Measurements from ENCODE around the gene PVALB. TPM values are rescaled to one million over a fixed set of nuclear protein-coding genes. Genes with fewer than 3 reads are reported as not detected.

Gene PVALB
- total and polyA plus RNA-seq, 3 donors from 2014 or later, result 2.3 to 3.0 TPM; not detected in 1

GRCh38 chr22:36781656-36782627 is 34.9 kb downstream of the PVALB start:
- Histone ChIP-seq H3K27me3 (no peaks in the 10 kb centered on the region), H3K4me1 (no peaks in the 10 kb centered on the region), H3K4me3 (no peak overlapping the region), H3K9me3 (no peaks in the 10 kb centered on the region), H3K27ac (no peak overlapping the region), H3K36me3 (ENCODE audit: low read depth, missing control alignments) (no peaks in the 10 kb centered on the region)
- TF ChIP-seq CTCF (IDR thresholded peaks at IDR 0.05), result peak; percentile 56 to 88 (median 84)
- TF ChIP-seq POLR2A (IDR thresholded peaks at IDR 0.05), result no peak
- peak; percentile 81 for DNase-seq
- intact Hi-C loops (cut with DNase I; ENCODE audit: low total_unique reads), result no loop called here
- WGBS, 2 donors, result 17 to 21% methylated on average over 25 to 33 of the region's 33 CpGs

- TF ChIP-seq POLR2A (IDR thresholded peaks at IDR 0.05) (no peak), CTCF (IDR thresholded peaks at IDR 0.05) (no peak)
- intact Hi-C loops (cut with DNase I; ENCODE audit: low total_unique reads), result no loop called here
- no peak for DNase-seq
- Histone ChIP-seq H3K9me3 (no peaks in the 10 kb centered on the region), H3K4me3 (no peak overlapping the region), H3K36me3 (ENCODE audit: low read depth, missing control alignments) (no peaks in the 10 kb centered on the region), H3K4me1 (no peaks in the 10 kb centered on the region), H3K27me3 (no peaks in the 10 kb centered on the region), H3K27ac (no peak overlapping the region)
Observed at GRCh38 chr22:36778020-36778419, 38.8 kb downstream of the PVALB start.

GRCh38 chr22:36776722-36777121 is 40.1 kb downstream of the PVALB start:
- TF ChIP-seq POLR2A (IDR thresholded peaks at IDR 0.05) (no peak), CTCF (IDR thresholded peaks at IDR 0.05) (no peak)
- intact Hi-C loops (cut with DNase I; ENCODE audit: low total_unique reads), result no loop called here
- Histone ChIP-seq H3K27me3 (no peaks in the 10 kb centered on the region), H3K4me3 (peak overlapping the region; percentile 14 to 29), H3K36me3 (ENCODE audit: low read depth, missing control alignments) (no peaks in the 10 kb centered on the region), H3K27ac (peak overlapping the region in 1 of 2 donors; percentile 44), H3K4me1 (no peaks in the 10 kb centered on the region), H3K9me3 (no peaks in the 10 kb centered on the region)
- DNase-seq, result no peak
- WGBS, 2 donors, result 39 to 45% methylated on average over 12 of the region's 12 CpGs

GRCh38 chr22:36775964-36776669 is 40.7 kb downstream of the PVALB start, which contains the start of gene IFT27:
Gene IFT27, minus strand, starts transcription at chr22:36776119. Its CDS starts 412 bp downstream, at chr22:36775707.
- 1 to 2% methylated on average over 27 to 43 of the region's 43 CpGs for WGBS, 2 donors
- intact Hi-C loops (cut with DNase I; ENCODE audit: low total_unique reads), result no loop called here
- peak within 1 kb of the TSS; percentile 46 to 82 for H3K27ac ChIP-seq
- H3K27me3 ChIP-seq, result no peaks in the 10 kb centered on the region
- peak; percentile 31 for TF ChIP-seq POLR2A (IDR thresholded peaks at IDR 0.05)
- TF ChIP-seq CTCF (IDR thresholded peaks at IDR 0.05), result peak in 1 of 3 experiments; percentile 5
- no peaks in the 10 kb centered on the region for H3K9me3 ChIP-seq
- H3K36me3 ChIP-seq (ENCODE audit: low read depth, missing control alignments), result no peaks in the 10 kb centered on the region
- peak within 1 kb of the TSS; percentile 77 to 86 for H3K4me3 ChIP-seq
- peak; percentile 100 for DNase-seq
- H3K4me1 ChIP-seq, result no peaks in the 10 kb centered on the region

All from testis (tissue), 3 donors.